Loucy (cell line): ENCODE results near the gene PCNP.

Experiments
- H2AFZ ChIP-seq: fragments of 200-600 bp; sonication (generic); 2 replicates; pipeline ENCODE4 v1.6.0; 2016; ENCODE audit warnings: antibody characterized with exemption, mild to moderate bottlenecking, low read length, moderate library complexity
- H3F3A ChIP-seq: fragments of 200-600 bp; 2 replicates; pipeline ENCODE4 v1.6.0; 2016; ENCODE audit warnings: antibody characterized with exemption, low read depth, mild to moderate bottlenecking
- H3K27me3 ChIP-seq: fragments of 200-600 bp; sonication (generic); 2 replicates; pipeline ENCODE4 v1.6.1; 2014; ENCODE audit warnings: low read length, mild to moderate bottlenecking; ENCODE audit not compliant: insufficient read depth, poor library complexity, severe bottlenecking
- H3K36me3 ChIP-seq: fragments of 200-600 bp; sonication (generic); 2 replicates; pipeline ENCODE4 v1.6.1; 2016; ENCODE audit warnings: low read length; ENCODE audit not compliant: insufficient read depth
- H3K4me1 ChIP-seq: fragments of 200-600 bp; sonication (generic); 2 replicates; pipeline ENCODE4 v1.5.1; 2014; ENCODE audit warnings: low read length, mild to moderate bottlenecking; ENCODE audit not compliant: insufficient read depth, poor library complexity, severe bottlenecking
- H3K4me2 ChIP-seq: fragments of 200-600 bp; sonication (generic); 2 replicates; pipeline ENCODE4 v1.6.0; 2014; ENCODE audit warnings: antibody characterized with exemption, low read length, low read depth, mild to moderate bottlenecking; ENCODE audit not compliant: poor library complexity, severe bottlenecking
- H3K4me3 ChIP-seq: fragments of 200-600 bp; sonication (generic); 2 replicates; pipeline ENCODE4 v1.5.1; 2014; ENCODE audit warnings: low read length, mild to moderate bottlenecking, mixed read lengths; ENCODE audit not compliant: poor library complexity, severe bottlenecking
- H3K79me2 ChIP-seq: fragments of 200-600 bp; sonication (generic); 2 replicates; pipeline ENCODE4 v1.6.1; 2014; ENCODE audit warnings: low read length; ENCODE audit not compliant: insufficient read depth
- H3K9ac ChIP-seq: fragments of 200-600 bp; sonication (generic); 2 replicates; pipeline ENCODE4 v1.6.0; 2014; ENCODE audit warnings: mild to moderate bottlenecking, low read depth, low read length, moderate library complexity; ENCODE audit not compliant: poor library complexity, severe bottlenecking
- H3K9me2 ChIP-seq: fragments of 200-600 bp; sonication (generic); replicated peaks from 2 replicates; pipeline ENCODE4 v1.6.1; 2016; ENCODE audit warnings: low read depth, low read length, mixed read lengths
- H3K9me3 ChIP-seq: fragments of 200-600 bp; sonication (generic); 2 replicates; pipeline ENCODE4 v1.6.1; 2014; ENCODE audit warnings: mild to moderate bottlenecking, antibody characterized with exemption, low read length, low read depth; ENCODE audit not compliant: insufficient read depth
- H4K20me1 ChIP-seq: fragments of 200-600 bp; sonication (generic); 2 replicates; pipeline ENCODE4 v1.6.0; 2014; ENCODE audit warnings: antibody characterized with exemption, low read length, mild to moderate bottlenecking; ENCODE audit not compliant: insufficient read depth, poor library complexity, severe bottlenecking
- CTCF ChIP-seq: fragments of 200-600 bp; sonication (generic); conservative IDR thresholded peaks from 2 replicates; pipeline ENCODE4 v1.5.1; 2014; ENCODE audit warnings: mild to moderate bottlenecking, antibody characterized with exemption, low read length
- EZH2phosphoT487 ChIP-seq: fragments of 200-600 bp; IDR thresholded peaks from 2 replicates; pipeline ENCODE4 v1.6.1; 2018; ENCODE audit warnings: antibody characterized with exemption, mild to moderate bottlenecking, moderate library complexity, borderline replicate concordance

The PCNP gene

DNA sequence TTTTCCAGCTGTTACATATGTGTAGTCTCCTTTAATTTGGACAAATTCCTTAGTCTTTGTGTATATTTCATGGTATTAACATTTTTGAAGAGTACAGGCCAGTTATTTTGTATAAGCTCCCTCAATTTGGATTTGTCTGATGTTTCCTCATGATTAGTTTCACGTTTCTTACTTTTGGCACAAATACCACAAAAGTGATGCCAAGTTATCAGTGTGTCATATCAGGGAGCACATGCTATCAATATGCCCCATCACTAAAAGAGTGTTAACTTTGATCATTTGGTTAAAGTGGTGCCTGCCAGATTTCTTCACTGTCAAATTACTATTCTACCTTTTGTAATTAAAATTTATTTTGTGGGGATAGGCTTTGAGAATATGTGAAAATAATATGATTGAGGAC lies 14.6 kb downstream of the PCNP start:
- Histone ChIP-seq H3K79me2 (peaks cover 21% of the 10 kb centered on the region; the same call in 1 of the 2 replicates), H3K9ac (no peak overlapping the region), H2AFZ (no peak overlapping the region), H3K4me1 (no peaks in the 10 kb centered on the region), H3K9me2 (no peaks in the 10 kb centered on the region), H4K20me1 (peaks cover 24% of the 10 kb centered on the region), H3K36me3 (peaks cover 59% of the 10 kb centered on the region), H3K27me3 (no peaks in the 10 kb centered on the region), H3F3A (no peaks in the 10 kb centered on the region), H3K4me2 (no peak overlapping the region), H3K9me3 (no peaks in the 10 kb centered on the region), H3K4me3 (no peak overlapping the region)
- TF ChIP-seq CTCF (no peak), EZH2phosphoT487 (no peak)

- no peaks in the 10 kb centered on the region for H3K9me3 ChIP-seq
- peaks cover 6% of the 10 kb centered on the region for H4K20me1 ChIP-seq
- H3K9ac ChIP-seq: no peak overlapping the region
- no peaks in the 10 kb centered on the region for H3F3A ChIP-seq
- TF ChIP-seq CTCF: no peak
- no peak for TF ChIP-seq EZH2phosphoT487
- peaks cover 4% of the 10 kb centered on the region; the same call in 1 of the 2 replicates for H3K79me2 ChIP-seq
- H3K36me3 ChIP-seq: peaks cover 55% of the 10 kb centered on the region
- H3K4me3 ChIP-seq: no peak overlapping the region
- no peak overlapping the region for H2AFZ ChIP-seq
- no peak overlapping the region for H3K4me2 ChIP-seq
- H3K9me2 ChIP-seq: no peaks in the 10 kb centered on the region
- no peaks in the 10 kb centered on the region for H3K27me3 ChIP-seq
- H3K4me1 ChIP-seq: no peaks in the 10 kb centered on the region
Observed at GRCh38 chr3:101591071-101591470, 17.1 kb downstream of the PCNP start.

- Histone ChIP-seq H3K9ac (no peak overlapping the region), H3F3A (no peaks in the 10 kb centered on the region), H3K79me2 (no peaks in the 10 kb centered on the region), H3K4me3 (no peak overlapping the region), H3K36me3 (no peaks in the 10 kb centered on the region), H3K9me3 (no peaks in the 10 kb centered on the region), H3K4me1 (no peaks in the 10 kb centered on the region), H3K9me2 (no peaks in the 10 kb centered on the region), H3K4me2 (no peak overlapping the region), H3K27me3 (no peaks in the 10 kb centered on the region), H4K20me1 (no peaks in the 10 kb centered on the region), H2AFZ (no peak overlapping the region)
- TF ChIP-seq CTCF (no peak), EZH2phosphoT487 (no peak)
Observed at GRCh38 chr3:101602731-101603130, 28.8 kb downstream of the PCNP start.
